Tibial nerve (tissue), 4 donors: ENCODE results near the gene TUBB2B.

Source experiments
- CTCF ChIP-seq, 5 experiments: fragments of 200-600 bp in 3 of 5; fragments of 450-650 bp in 2 of 5; sonication (generic) in 3 of 5; IDR thresholded peaks; one replicate each; pipeline ENCODE4 v1.5.1; 2016 to 2019; ENCODE audit warnings: antibody characterized with exemption in 5 of 5, mild to moderate bottlenecking in 3 of 5, moderate library complexity in 2 of 5
- EP300 ChIP-seq, 2 donors: sonication (generic); formaldehyde crosslinking; IDR thresholded peaks; one replicate each; pipeline ENCODE4 v1.6.1; 2017; ENCODE audit warnings: antibody characterized with exemption in 2 of 2, mild to moderate bottlenecking in 1 of 2
- POLR2A ChIP-seq, 2 donors: fragments of 450-650 bp; IDR thresholded peaks; one replicate each; pipeline ENCODE4 v1.6.1; 2017; ENCODE audit warnings: antibody characterized with exemption in 2 of 2, mild to moderate bottlenecking in 2 of 2, moderate library complexity in 2 of 2

GRCh38 chr6:3235486-3235885 lies 8.0 kb upstream of the TUBB2B start:
- no peak for TF ChIP-seq POLR2A (IDR thresholded peaks at IDR 0.05)
- TF ChIP-seq CTCF (IDR thresholded peaks at IDR 0.05), result no peak
- TF ChIP-seq EP300 (IDR thresholded peaks at IDR 0.05), result no peak
